NK-92 treated with Interleukin-12 subunit alpha and Interleukin-12 subunit beta, amount 100 ng/mL, for 24 hours (cell line): ENCODE results near the gene MIEF1.
A peak's percentile ranks its signal among the peaks of the same experiment; 100 is the strongest.
"Not testable (repeated sequence)": the region's sequence is repeated elsewhere in the genome, so short reads cannot be mapped to it uniquely, and the experiment has no call there.

Experiments used
- DNase-seq: peaks from one replicate; lab custom pipeline; 2025; lab: John Stamatoyannopoulos, UW

MIEF1 gene

DNA sequence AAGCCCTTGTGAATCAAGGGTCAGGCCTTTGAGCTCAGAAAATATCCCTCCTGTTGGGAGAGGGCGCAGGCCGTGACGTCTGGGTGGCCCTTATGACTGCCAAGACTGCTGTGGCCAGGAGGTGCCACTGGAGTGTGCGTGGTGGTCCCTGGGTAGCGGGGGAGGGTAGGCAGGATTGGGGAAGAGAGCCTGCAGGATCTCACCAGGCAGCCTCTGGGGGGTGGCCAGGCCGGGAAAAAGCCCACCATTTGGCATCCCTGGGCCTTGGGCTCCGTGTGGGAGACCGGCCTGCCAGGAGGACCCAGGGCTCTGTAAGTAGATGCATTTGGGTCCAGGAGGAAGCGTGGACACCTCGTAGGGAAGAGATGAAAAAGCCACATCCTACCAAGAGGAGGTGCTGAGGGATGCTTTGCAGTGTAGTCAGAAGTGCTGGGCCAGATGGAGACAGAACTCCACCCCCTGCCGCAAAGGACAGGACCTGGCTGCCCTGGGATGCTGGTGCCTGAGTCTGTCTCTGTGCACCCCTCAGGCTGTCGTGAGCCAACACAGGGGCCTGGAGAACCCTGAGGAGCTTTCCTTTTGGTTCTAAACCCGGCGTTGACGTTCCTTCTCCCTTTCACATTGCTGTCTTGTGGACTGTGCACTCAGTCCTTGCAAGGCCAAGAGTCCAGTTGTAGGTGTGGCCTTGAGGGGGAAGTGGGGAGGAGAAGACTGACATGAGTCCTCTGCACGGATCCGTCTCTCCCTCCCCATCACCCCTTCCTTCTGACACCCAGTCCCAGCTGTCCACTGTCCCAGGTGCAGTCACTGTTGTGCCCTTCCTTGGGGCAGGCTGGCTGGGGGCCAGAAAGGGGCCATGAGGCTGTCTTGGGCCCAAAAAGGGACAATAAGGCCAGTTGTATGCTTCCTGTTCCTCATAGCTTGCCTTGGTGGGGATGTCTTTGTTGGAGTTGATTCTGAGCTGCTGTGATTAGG, 12.7 kb upstream of the MIEF1 start:
- no peak for DNase-seq

DNA sequence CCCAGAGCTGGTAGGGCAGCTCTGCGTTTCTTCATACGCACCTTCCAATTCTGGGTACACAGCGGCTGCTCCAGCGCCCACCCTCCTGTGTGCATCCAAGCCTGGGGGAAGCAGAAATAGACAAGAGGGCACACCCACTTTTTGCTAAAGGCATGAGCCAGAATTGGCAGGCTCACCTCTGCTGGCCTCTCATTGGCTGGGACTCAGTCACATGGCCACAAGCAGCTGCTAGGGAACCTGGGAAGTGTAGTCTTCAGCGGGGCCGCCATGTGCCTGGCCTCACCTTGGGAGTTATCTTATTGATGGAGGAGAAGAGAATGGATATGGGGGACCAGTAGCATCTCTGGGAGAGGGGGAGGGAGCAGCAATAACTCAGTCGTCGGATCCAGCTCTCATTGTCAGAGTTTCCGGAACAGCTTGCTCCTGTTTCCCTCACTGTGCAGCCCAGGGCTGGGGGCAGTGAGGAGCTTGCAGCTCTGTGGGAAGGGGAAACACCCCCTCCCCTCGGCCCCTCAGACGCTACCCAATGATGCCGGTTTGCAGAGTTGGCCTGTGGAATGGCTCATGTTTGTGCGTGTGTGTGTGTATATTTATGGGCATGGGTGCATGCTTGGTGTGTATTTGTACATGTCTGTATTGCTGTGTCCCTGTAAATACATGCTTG, 11.8 kb upstream of the MIEF1 start:
- peak; percentile 31 for DNase-seq

DNA sequence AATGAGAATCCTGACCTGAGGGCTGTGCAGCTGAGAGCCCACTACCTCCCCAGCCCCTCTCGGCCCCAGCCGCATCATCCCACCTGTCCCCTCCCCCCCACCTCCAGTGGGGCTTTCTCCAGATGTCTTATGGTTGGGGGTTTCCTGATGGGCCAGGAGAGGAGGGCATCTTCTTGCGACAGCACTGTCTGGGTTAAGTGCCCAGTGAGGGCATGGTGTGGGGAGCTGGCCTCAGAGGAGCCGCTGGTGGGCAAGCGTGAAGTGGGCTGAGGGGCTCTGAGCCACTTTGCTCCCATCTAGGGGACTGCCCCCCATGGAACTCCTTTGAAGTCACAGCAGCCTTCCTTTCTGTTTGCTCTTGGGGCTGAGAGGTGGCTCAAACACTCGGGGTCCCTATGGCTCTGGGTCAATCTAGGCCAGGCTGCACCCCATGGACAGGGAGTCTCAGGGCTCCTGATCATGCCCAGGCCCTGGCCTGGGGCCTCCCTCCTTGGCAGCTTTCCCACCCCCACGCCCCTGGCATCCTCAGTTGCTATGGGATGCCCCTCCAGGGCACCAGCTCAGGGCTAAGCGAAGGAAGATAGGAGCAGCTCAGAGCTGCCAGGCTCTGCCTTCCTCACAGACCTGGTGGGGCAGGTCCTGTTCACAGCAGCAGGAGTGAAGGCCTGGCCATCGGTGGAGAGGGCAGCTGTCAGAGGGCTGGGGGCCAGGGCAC, 11.0 kb upstream of the MIEF1 start:
- no peak for DNase-seq

DNA sequence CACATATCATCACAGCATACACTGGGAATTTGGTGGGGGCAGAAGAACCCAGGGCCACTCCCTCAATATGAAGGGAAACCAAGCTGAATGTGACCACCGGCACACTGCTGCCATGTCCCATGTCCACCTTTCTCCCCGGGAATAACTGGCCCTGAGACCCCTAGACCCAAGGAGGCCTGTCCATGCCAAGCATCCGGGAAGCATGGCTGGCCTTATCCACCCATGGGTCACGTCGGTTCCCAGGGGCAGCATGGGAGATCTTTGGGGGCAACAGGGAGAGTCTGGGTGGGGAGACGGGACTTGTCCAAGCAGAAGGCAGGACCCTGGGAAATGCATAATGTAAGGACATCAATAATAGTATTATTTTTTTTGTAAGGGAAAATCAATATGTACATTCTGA, 10.4 kb upstream of the MIEF1 start:
- DNase-seq = no peak

DNA sequence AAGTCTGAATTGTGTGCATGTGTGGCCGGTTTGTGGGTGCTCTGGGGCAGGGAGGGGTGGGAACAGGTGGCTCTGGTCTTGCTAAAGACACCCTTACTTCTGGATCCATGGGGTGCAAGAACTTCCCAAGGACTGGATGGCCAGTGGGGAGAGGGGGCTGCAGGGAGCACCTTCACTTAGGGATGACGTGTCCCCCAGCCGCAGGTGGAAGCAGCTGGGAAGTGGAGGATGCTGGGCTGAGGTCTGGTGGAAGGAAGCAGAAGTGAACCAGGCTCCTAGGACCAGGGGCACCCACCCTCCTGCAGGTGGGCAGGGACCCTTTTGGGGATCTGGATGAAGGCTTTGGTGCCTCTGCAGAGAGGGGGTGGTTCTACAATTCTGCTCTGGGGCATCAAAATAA, 9.9 kb upstream of the MIEF1 start:
- no peak for DNase-seq

DNA sequence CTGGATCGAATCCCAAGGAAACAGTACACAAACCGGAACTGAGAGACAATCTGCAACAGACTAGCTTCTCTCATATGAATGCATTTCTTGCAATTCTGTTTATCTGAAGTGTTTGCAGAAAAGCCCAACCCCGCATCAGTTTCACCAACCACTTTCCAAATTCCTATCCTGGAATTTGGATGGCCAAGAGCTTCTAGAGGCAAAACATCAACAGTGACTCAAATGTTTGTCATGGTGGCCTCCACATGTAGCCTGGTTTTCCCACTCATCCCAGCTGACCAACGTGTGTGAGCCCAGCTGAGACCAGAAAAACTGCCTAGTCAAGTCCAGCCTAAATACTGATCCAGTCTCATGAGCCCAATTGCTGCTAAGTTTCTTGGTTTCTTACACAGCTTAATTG, 8.3 kb upstream of the MIEF1 start:
- DNase-seq = no peak

DNA sequence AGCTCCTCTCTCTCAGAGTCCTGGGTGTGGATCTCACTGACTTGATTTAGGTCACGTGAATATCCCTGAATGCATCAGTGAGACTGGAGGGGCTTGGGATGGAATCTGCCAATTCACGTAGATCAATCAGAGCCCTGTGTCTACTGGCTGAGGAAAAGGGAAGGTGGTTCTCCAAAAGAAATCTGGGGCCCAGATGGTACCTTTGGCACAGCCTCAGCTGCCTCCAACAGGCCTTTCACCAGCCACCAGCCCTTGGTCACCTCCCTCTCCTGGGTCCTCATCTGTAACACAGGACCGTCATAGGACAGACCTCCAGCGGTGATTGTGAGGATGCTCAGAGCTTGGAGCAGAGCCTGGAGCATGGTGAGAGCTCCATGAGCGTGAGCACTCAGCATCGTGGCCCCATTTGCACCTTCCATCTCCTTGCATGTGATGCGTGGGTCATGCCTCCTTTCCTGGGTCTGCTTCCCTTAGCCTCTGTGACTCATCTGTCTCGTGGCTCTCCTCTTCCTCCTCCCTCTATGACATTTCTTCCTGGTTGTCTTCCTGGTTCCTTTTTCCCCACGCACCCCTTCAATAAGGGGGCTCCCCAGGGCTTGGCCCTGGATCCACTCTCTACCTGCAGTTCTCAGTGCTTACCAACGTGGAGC, 7.5 kb upstream of the MIEF1 start:
- DNase-seq = no peak

DNA sequence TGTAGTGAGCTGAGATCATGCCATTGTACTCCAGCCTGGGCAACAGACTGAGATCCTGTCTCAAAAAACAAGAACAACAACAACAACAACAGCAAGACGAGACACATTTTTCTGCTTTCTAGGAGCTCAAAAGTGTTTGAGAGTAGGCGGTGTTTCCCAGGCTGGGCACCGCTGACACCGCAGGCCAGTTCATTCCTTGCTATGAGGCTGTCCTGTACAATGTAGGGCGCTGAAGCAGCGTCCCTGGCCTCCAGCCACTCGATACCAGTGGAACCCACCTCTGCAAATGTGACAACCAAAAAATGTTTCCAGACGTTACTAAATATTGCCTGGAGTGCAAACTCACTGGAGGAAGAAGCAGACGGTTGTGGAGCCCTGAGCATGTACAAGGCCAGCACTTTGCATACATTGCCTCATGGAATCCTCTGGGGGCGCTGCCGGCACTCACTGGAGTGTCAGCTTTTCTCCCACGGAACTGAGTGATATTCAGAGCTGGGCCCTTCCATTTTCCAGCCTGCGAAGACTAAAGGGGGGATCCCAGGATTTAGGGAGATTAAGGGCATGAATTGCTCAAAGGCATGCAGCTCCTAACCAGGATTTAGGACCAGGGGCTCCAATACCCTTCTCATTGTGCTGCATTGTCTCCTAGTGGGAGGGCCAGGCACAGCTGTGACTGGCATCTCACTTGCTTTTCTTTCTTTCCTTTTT, 5.8 kb upstream of the MIEF1 start:
- DNase-seq = no peak

DNA sequence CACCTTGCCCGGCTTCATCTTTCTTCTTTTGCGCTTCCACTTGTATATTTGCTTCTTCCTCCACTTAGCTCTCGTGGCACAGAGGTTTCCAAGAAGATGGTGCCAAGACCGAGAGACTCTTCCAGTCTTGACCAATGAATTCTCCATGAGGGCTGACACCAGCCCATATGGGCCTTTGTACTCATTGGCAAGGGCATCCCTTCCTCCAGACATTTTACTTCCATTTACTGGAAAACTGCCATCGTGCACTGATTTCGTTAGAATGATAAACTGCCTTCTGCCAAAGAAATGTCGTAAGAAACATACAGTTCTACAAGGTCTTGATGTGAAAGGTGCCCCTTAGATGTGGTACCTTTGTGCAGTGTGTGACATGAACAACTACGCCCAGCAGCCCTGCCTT, 4.7 kb upstream of the MIEF1 start:
- no peak for DNase-seq

DNA sequence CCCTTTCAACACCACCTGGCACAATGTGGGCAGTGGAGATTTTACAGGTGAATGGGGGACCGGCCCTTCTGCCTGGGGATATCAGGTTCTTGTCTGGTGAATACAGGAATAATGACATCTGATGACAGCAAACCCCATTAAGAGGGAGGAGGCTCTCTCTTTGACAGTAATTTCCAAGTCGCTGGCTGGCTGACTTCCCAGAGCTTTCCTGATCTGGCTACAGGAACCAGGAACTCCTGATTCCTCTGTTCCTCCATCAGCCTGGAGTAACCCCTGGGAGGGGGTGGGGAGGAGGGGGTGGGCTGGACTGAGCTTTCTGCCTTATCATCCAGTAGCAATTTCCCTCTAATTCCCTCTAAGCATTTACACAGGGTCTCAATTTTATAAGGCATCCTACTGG, 3.7 kb upstream of the MIEF1 start:
- DNase-seq = no peak

DNA sequence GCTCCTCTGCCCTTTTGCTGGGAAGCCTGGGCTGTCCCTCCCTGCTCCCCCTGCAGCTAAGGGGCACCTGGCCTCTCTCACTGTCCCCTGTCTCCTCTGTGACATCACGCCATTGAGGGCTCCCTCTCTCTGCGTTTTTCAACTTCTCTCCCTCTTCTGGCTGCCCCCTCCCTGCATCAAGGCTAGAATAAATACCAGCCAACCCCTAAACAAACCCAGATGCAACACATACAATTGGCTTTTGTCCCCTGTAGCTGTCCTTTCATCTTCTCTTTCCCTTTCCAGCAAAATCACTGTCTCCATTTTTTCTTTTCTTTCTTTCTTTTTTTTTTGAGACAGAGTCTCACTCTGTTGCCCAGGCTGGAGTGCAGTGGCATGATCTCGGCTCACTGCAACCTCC, 3.3 kb upstream of the MIEF1 start:
- no peak for DNase-seq

DNA sequence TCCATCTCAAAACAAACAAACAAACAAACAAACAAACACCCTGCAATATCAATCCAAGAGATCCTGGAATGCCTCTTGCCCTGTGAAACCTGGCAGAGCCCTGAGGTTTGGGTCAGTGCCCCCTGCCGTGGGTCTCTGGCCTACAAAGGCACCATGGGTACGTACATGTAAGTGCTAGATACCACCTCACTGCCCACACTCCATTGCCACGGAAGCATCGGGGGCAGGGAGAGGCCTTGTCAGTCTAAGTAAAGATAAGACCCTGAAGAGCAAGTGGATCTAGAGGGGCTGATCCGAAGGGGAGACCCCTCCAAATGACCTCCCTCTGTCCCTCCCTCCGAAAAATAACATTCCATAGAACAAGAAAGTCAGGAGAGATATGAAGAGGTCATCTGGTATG, 2.0 kb upstream of the MIEF1 start:
- no peak for DNase-seq

DNA sequence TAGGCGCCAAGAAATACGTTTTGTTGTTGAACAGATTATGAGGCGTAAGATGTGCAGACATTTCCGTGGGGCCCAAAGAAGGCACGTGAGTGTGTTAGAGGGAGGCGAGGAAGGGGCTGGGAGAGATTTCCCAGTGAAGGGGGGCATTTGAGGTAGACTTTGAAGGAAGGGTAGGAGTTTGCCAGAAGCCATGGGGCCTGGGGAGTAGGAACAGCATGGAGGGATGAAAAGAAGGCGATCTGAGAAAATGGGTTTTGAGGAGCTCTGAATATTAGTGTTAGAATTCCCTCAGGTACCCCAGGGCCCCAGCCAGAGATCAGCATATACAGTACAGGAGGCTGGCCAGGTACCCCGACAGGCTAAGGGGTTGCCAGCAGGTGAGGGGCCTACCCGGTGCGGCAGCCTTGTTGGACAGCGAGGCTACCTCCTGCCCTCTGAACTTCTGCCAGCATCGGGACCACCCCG, 414 bp upstream of the MIEF1 start:
- no peak for DNase-seq

DNA sequence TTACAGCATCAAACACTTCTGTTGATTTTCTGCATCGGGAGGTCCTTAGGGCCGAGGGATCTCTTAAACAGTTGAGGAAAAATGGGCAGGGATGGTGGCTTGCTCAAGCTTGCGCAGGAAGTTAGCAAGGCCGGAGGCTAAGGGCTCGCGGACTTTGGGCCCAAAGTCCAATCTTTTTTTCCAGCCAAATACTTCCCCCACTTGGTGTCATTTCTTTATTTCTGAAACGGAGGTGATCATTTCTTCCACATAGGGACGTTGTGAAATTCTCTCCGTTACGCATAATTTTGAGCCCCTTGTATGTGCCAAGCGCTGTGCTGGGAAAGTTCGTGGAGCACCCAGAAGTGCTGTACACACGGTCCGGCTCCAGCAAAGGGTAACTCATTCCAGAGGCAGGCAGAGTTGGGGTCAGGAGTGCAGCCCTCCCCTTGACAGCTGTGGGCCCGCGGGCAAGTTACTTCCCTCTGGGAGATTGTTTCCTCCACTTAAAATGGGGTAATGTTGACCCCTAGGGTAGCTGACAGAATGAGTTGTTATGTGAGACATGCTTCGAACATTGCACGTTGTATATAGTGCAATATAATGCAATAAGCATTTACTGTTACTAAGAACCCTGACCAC, 809 bp downstream of the MIEF1 start:
- no peak for DNase-seq

DNA sequence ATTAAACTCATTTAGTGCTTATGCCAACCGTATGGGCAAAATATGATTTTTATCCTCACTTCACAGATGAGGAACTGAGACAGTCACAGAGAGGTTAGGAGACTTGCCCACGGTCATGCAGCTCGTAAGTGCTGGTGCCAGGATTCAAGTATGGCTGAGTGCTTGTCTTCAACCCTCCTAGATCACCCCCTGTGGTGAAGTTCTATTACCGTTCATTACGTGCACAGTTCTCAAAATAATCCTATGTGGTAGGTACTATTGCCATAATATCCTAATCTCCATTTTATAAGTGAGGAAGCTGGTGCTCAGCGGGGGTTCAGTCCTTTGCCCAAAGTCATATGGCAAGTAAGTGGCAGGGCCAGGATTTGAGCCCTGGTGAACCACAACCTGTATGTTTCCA, 1.5 kb downstream of the MIEF1 start:
- DNase-seq = no peak

DNA sequence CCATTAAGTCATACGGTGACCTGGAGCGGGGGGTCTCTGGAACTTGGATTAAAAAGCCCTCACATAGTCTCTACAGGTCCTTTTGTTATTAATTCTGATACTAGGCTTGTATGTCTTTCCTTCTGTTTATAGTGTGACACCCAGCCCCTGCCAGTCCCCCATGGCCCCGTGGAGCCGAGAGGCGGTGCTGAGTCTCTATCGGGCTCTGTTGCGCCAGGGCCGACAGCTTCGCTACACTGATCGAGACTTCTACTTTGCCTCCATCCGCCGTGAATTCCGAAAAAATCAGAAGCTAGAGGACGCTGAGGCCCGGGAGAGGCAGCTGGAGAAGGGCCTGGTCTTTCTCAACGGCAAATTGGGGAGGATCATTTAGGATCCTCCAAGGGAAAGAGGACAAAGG, 2.0 kb downstream of the MIEF1 start:
- DNase-seq = no peak

DNA sequence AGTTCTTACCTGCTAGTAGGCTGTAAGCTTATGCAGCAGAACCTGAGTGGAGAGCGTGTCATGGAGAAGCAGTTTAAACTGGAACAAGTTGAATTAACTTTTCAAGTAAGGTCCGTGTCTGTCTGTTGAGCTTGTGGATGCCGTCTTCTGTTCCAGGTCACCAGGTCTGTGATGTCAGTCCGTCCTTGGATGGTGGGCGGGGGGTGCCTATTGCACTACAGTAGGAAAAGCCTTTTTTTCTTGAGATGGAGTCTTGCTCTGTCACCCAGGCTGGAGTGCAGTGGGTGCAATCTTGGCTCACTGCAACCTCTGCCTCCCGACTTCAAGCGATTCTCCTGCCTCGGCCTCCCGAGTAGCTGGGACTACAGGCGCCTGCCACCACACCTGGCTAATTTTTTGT, 4.9 kb downstream of the MIEF1 start:
- DNase-seq = not testable (repeated sequence)

DNA sequence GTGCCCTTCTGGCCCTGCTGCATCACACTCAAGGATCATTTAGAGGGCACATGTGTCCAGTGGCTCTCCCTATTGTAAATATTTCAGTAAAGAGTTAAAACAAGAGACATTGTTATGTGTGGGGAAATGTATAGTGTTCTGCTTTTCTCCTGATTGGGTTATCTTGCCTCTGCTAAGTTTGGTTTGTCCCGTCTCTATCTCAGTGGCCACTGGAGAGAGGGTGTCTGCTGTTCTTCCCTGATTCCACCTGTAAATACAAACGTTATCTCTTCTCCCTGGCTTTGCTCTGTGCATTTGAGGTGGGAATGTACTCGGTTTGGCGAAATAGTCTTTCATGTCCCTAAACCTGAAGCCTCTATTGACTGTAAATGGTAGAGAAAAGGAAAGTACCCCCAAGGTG, 6.3 kb downstream of the MIEF1 start:
- DNase-seq = no peak

DNA sequence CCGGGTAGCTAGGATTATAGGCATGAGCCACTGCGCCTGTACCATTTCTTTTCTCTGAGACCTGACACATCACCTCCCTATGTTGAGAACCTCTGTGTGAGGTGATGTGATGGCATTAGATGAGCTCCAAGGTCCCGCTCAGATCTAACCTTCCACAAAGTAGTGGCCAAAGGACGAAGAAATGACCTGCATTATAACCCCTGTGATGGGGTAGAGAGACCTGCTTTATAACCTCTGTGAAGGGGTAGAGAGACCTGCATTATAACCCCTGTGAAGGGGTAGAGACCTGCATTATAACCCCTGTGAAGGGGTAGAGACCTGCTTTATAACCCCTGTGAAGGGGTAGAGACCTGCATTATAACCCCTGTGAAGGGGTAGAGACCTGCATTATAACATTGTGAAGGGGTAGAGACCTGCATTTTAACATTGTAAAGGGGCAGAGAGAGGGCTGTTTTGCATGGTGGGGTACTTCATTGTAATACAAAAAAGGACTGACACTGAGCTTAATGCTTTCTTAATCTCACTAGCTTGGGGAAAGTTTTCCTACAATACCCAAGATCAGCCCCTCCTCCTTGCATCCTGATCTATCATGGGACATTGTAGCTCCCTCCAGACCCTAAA, 8.5 kb downstream of the MIEF1 start:
- no peak for DNase-seq

DNA sequence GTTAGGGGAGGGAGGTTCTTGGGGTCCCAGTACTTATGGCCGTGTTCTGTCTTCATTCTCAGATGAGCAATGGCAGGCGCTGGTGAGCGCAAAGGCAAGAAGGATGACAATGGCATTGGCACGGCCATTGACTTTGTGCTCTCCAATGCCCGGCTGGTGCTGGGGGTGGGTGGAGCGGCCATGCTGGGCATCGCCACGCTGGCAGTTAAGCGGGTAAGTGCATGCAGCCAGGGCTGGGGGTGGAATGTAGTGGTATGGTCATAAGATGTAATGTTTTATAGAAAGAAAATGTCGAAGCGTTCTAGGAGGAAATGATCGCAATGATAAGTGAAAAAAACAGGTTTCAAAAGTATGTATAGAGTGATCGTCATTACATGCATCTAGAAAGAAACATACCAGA, 9.1 kb downstream of the MIEF1 start:
- DNase-seq = no peak

DNA sequence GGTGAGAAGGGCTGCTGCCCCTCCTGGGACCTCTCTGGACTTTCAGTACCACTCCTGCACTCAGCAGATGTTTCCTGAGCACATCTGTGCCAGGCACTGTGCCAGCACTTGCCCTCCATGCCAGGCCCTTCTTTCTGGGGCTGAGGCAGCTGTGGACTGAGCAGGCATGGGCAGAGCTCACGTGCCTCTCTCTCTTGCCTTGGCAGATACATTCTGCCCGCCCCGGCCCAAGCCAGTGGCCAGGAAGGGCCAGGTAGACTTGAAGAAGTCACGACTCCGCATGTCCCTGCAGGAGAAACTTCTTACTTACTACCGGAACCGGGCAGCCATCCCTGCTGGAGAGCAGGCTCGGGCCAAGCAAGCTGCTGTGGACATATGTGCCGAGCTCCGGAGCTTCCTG, 9.9 kb downstream of the MIEF1 start:
- no peak for DNase-seq
